PC-9 (cell line): ENCODE measurements around the gene FAM131B.

ENCODE experiments used
- EZH2 ChIP-seq: fragments of 200-600 bp; sonication (generic); IDR thresholded peaks from 2 replicates; pipeline ENCODE4 v1.8.0; 2017; ENCODE audit warnings: antibody characterized with exemption, low read depth
- TF ChIP-seq, protein P1 (sequence below): fragments of 200-600 bp; sonication (generic); conservative IDR thresholded peaks from 2 replicates; pipeline ENCODE4 v1.6.1; 2017; ENCODE audit warnings: mixed run types, antibody characterized with exemption, mild to moderate bottlenecking, moderate library complexity

DNA sequence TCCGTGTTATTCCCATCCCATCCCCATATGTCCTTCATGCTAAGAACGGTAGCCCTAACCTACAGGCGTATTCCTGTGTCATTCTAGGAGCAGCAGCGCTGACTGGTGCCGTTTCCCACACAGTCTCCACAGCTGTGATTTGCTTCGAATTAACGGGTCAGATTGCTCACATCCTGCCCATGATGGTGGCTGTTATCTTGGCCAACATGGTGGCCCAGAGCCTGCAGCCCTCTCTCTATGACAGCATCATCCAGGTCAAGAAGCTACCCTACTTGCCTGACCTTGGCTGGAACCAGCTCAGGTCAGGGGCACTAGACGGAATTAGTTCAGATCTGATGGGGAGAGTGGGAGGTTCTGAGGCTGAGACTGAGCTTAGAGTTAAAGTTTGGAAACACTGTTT lies 20.7 kb downstream of the FAM131B start:
- TF ChIP-seq, protein P1, sequence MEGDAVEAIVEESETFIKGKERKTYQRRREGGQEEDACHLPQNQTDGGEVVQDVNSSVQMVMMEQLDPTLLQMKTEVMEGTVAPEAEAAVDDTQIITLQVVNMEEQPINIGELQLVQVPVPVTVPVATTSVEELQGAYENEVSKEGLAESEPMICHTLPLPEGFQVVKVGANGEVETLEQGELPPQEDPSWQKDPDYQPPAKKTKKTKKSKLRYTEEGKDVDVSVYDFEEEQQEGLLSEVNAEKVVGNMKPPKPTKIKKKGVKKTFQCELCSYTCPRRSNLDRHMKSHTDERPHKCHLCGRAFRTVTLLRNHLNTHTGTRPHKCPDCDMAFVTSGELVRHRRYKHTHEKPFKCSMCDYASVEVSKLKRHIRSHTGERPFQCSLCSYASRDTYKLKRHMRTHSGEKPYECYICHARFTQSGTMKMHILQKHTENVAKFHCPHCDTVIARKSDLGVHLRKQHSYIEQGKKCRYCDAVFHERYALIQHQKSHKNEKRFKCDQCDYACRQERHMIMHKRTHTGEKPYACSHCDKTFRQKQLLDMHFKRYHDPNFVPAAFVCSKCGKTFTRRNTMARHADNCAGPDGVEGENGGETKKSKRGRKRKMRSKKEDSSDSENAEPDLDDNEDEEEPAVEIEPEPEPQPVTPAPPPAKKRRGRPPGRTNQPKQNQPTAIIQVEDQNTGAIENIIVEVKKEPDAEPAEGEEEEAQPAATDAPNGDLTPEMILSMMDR = no peak
- no peak for TF ChIP-seq EZH2
